GM23338 (cell line): ENCODE data around the gene ATG9B. TPM values are rescaled to one million over a fixed set of nuclear protein-coding genes. Genes with fewer than 3 reads are reported as not detected.

Experiments
- ATAC-seq: fragments of 200-7000 bp; cut with Tn5 transposase; 3 replicates; pipeline ENCODE4 v1.9.1; 2020
- DNase-seq: peaks from one replicate; pipeline ENCODE4 v3.0.0-alpha.2; 2015; ENCODE audit warnings: low spot score
- H2AFZ ChIP-seq: fragments of 200-600 bp; sonication (generic); 2 replicates; pipeline ENCODE4 v1.8.0; 2016; ENCODE audit warnings: antibody characterized with exemption, mild to moderate bottlenecking, moderate library complexity
- H3F3A ChIP-seq: fragments of 200-600 bp; sonication (generic); replicated peaks from 2 replicates; pipeline ENCODE4 v1.8.0; 2017; ENCODE audit warnings: antibody characterized with exemption, mixed run types, low read depth
- H3K27ac ChIP-seq: fragments of 200-600 bp; sonication (generic); 2 replicates; pipeline ENCODE4 v1.6.1; 2016; ENCODE audit warnings: low read depth
- H3K27me3 ChIP-seq: fragments of 200-600 bp; sonication (generic); 2 replicates; pipeline ENCODE4 v1.8.0; 2016; ENCODE audit warnings: mild to moderate bottlenecking, mixed run types, moderate library complexity; ENCODE audit not compliant: insufficient read depth
- H3K36me3 ChIP-seq: fragments of 200-600 bp; sonication (generic); 2 replicates; pipeline ENCODE4 v1.8.0; 2016; ENCODE audit warnings: mild to moderate bottlenecking; ENCODE audit not compliant: insufficient read depth
- H3K4me1 ChIP-seq: fragments of 200-600 bp; sonication (generic); 2 replicates; pipeline ENCODE4 v1.8.0; 2016; ENCODE audit warnings: mild to moderate bottlenecking, moderate library complexity; ENCODE audit not compliant: insufficient read depth
- H3K4me2 ChIP-seq: fragments of 200-600 bp; sonication (generic); 2 replicates; pipeline ENCODE4 v1.7.1; 2017; ENCODE audit warnings: mixed run types
- H3K4me3 ChIP-seq: fragments of 200-600 bp; sonication (generic); 2 replicates; pipeline ENCODE4 v1.6.1; 2016; ENCODE audit warnings: mixed run types
- H3K79me2 ChIP-seq: fragments of 200-600 bp; sonication (generic); replicated peaks from 2 replicates; pipeline ENCODE4 v1.8.0; 2017; ENCODE audit warnings: mild to moderate bottlenecking; ENCODE audit not compliant: insufficient read depth
- H3K9me2 ChIP-seq: fragments of 200-600 bp; sonication (generic); 2 replicates; pipeline ENCODE4 v1.8.0; 2017; ENCODE audit not compliant: insufficient read depth
- H4K20me1 ChIP-seq: fragments of 200-600 bp; sonication (generic); replicated peaks from 2 replicates; pipeline ENCODE4 v1.8.0; 2017; ENCODE audit warnings: mild to moderate bottlenecking; ENCODE audit not compliant: insufficient read depth
- H3K27ac Mint-ChIP-seq: 2 replicates; pipeline ENCODE4 v1.8.0; 2020; ENCODE audit warnings: inconsistent platforms, mild to moderate bottlenecking, moderate library complexity, mixed read lengths
- H3K27me3 Mint-ChIP-seq: 3 replicates; pipeline ENCODE4 v1.8.0; 2022; ENCODE audit warnings: low read depth, mild to moderate bottlenecking, moderate library complexity, mixed read lengths, inconsistent platforms; ENCODE audit not compliant: insufficient read depth, poor library complexity
- H3K36me3 Mint-ChIP-seq: 3 replicates; pipeline ENCODE4 v1.8.0; 2021; ENCODE audit warnings: low read depth, mild to moderate bottlenecking, inconsistent platforms, moderate library complexity, mixed read lengths
- H3K4me1 Mint-ChIP-seq: 3 replicates; pipeline ENCODE4 v1.8.0; 2020; ENCODE audit warnings: mild to moderate bottlenecking, inconsistent platforms, mixed read lengths
- H3K4me3 Mint-ChIP-seq: 3 replicates; pipeline ENCODE4 v1.8.0; 2021; ENCODE audit warnings: moderate library complexity, mild to moderate bottlenecking, inconsistent platforms, mixed read lengths
- H3K9me3 Mint-ChIP-seq: 3 replicates; pipeline ENCODE4 v1.8.0; 2020; ENCODE audit warnings: moderate library complexity, mild to moderate bottlenecking, inconsistent platforms, mixed read lengths
- CREB1 ChIP-seq: fragments of 250-450 bp; sonication (Bioruptor Pico); IDR thresholded peaks from 2 replicates; pipeline ENCODE4 v1.5.0; 2020; ENCODE audit warnings: low read depth, mild to moderate bottlenecking, moderate library complexity
- ETS1 ChIP-seq: IDR thresholded peaks from 2 replicates; pipeline ENCODE4 v1.6.1; 2016; ENCODE audit warnings: antibody characterized with exemption
- EZH2 ChIP-seq: fragments of 200-600 bp; sonication (generic); IDR thresholded peaks from one replicate; pipeline ENCODE4 v1.8.0; 2017; ENCODE audit warnings: antibody characterized with exemption, mild to moderate bottlenecking, low read depth; ENCODE audit not compliant: unreplicated experiment
- EZH2phosphoT487 ChIP-seq: fragments of 200-600 bp; sonication (generic); IDR thresholded peaks from one replicate; pipeline ENCODE4 v1.8.1; 2018; ENCODE audit warnings: antibody characterized with exemption; ENCODE audit not compliant: unreplicated experiment
- JUNB ChIP-seq: IDR thresholded peaks from one replicate; pipeline ENCODE4 v1.6.1; 2016; ENCODE audit warnings: antibody characterized with exemption; ENCODE audit not compliant: unreplicated experiment
- NANOG ChIP-seq: IDR thresholded peaks from 2 replicates; pipeline ENCODE4 v1.6.1; 2016; ENCODE audit warnings: antibody characterized with exemption, borderline replicate concordance
- POLR2AphosphoS5 ChIP-seq: IDR thresholded peaks from 2 replicates; pipeline ENCODE4 v1.6.1; 2016; ENCODE audit warnings: antibody characterized with exemption, low read depth
- REST ChIP-seq: IDR thresholded peaks from one replicate; pipeline ENCODE4 v1.6.1; 2018; ENCODE audit warnings: antibody characterized with exemption; ENCODE audit not compliant: unreplicated experiment
- STAT1 ChIP-seq: IDR thresholded peaks from one replicate; pipeline ENCODE4 v1.6.1; 2016; ENCODE audit warnings: antibody characterized with exemption; ENCODE audit not compliant: unreplicated experiment
- ZNF114 ChIP-seq: fragments of 250-450 bp; sonication (Bioruptor Pico); IDR thresholded peaks from 2 replicates; pipeline ENCODE4 v1.5.0; 2020; ENCODE audit warnings: mild to moderate bottlenecking, moderate library complexity
- ZNF331 ChIP-seq: fragments of 250-450 bp; sonication (Bioruptor Pico); IDR thresholded peaks from 2 replicates; pipeline ENCODE4 v1.5.0; 2020; ENCODE audit warnings: low read depth, mild to moderate bottlenecking, moderate library complexity
- ZNF462 ChIP-seq: fragments of 250-450 bp; sonication (Bioruptor Pico); IDR thresholded peaks from 2 replicates; pipeline ENCODE4 v1.5.0; 2020; ENCODE audit warnings: mild to moderate bottlenecking, moderate library complexity
- polyA plus RNA-seq: library from polyadenylated mRNA; unstranded; fragments of >200 nt; fragmentation: Nextera tagmentation; extraction: Ambion mirVana; gene quantifications from 2 replicates; pipeline ENCODE4 v1.2.1, GENCODE V29; 2016
- total RNA-seq: library from RNA; depleted of rRNA; stranded (reverse); fragments of >200 nt; shearing (Covaris generic); gene quantifications from 2 replicates; pipeline ENCODE4 v1.2.3, GENCODE V29; 2014
- TF ChIP-seq, protein P1 (sequence below), 2 experiments: fragments of 200-600 bp in 1 of 2; sonication (generic) in 1 of 2; conservative IDR thresholded peaks; 2 replicates each; pipeline versions ENCODE4 v1.5.1 to v1.6.1; 2016 to 2017; ENCODE audit warnings: antibody characterized with exemption in 2 of 2, low read depth in 2 of 2, mild to moderate bottlenecking in 2 of 2, moderate library complexity in 1 of 2

ATG9B gene
- total and polyA plus RNA-seq, 2 experiments from 2014 or later = 1.2 to 3.4 TPM

GRCh38 chr7:151070574-151070960 is 46.3 kb upstream of the ATG9B start:
- 0 out of 2 replicates have a peak, but pooled peaks cover 5% of the 10 kb centered on the region for H3F3A ChIP-seq
- no peak overlapping the region for H3K27ac ChIP-seq
- H3K4me2 ChIP-seq = no peak overlapping the region
- peaks cover 9% of the 10 kb centered on the region for H3K4me1 ChIP-seq
- H3K36me3 Mint-ChIP-seq = peaks cover 64% of the 10 kb centered on the region
- peaks cover 27% of the 10 kb centered on the region for H3K27me3 Mint-ChIP-seq
- H3K27me3 ChIP-seq = no peaks in the 10 kb centered on the region
- no peak overlapping the region for H3K27ac Mint-ChIP-seq
- TF ChIP-seq, protein P1, sequence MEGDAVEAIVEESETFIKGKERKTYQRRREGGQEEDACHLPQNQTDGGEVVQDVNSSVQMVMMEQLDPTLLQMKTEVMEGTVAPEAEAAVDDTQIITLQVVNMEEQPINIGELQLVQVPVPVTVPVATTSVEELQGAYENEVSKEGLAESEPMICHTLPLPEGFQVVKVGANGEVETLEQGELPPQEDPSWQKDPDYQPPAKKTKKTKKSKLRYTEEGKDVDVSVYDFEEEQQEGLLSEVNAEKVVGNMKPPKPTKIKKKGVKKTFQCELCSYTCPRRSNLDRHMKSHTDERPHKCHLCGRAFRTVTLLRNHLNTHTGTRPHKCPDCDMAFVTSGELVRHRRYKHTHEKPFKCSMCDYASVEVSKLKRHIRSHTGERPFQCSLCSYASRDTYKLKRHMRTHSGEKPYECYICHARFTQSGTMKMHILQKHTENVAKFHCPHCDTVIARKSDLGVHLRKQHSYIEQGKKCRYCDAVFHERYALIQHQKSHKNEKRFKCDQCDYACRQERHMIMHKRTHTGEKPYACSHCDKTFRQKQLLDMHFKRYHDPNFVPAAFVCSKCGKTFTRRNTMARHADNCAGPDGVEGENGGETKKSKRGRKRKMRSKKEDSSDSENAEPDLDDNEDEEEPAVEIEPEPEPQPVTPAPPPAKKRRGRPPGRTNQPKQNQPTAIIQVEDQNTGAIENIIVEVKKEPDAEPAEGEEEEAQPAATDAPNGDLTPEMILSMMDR (conservative IDR thresholded peaks at IDR 0.05; ENCODE audit: low read depth in 2 of 2) = no peak
- TF ChIP-seq ZNF331 (CRISPR knock-in tag) (no peak), EZH2 (no peak), REST (no peak), ZNF114 (no peak), STAT1 (no peak), POLR2AphosphoS5 (no peak), EZH2phosphoT487 (no peak), NANOG (no peak), ZNF462 (no peak), ETS1 (no peak), JUNB (no peak), CREB1 (CRISPR knock-in tag) (no peak)
- no peaks in the 10 kb centered on the region for H3K79me2 ChIP-seq
- H3K36me3 ChIP-seq = peaks cover 12% of the 10 kb centered on the region
- no peak for ATAC-seq
- DNase-seq = no peak
- no peak overlapping the region for H3K4me3 Mint-ChIP-seq
- H3K4me3 ChIP-seq = no peak overlapping the region
- no peaks in the 10 kb centered on the region; the same call in 1 of the 2 replicates for H4K20me1 ChIP-seq
- no peak overlapping the region for H2AFZ ChIP-seq
- no peaks in the 10 kb centered on the region for H3K9me3 Mint-ChIP-seq
- no peaks in the 10 kb centered on the region for H3K9me2 ChIP-seq
- H3K4me1 Mint-ChIP-seq = peaks cover 14% of the 10 kb centered on the region
